IMR-90 (cell line): ENCODE results near the gene LINC01488. TPM values are rescaled to one million over a fixed set of nuclear protein-coding genes. Genes with fewer than 3 reads are reported as not detected.

ENCODE experiments used
- ATAC-seq: fragments of 200-7000 bp; cut with Tn5 transposase; 2 replicates; pipeline ENCODE4 v1.9.1; 2020; ENCODE audit warnings: low read depth, mild to moderate bottlenecking, moderate library complexity
- BruUV-seq: library from RNA; stranded (reverse); fragments of 400-500 nt; replicated peaks from 2 replicates; lab custom pipeline; 2021; lab: Mats Ljungman, UMichigan
- CTCF ChIA-PET: fragments of 300-600 bp; formaldehyde crosslinking; extraction: SDS; loops from one replicate; lab custom pipeline; 2021; ENCODE audit warnings: antibody characterized with exemption; lab: Yijun Ruan, JAX
- POLR2A ChIA-PET: fragments of 300-600 bp; sonication (Branson Sonifier 250); formaldehyde crosslinking; loops from one replicate; lab custom pipeline; 2022; ENCODE audit warnings: antibody characterized with exemption; ENCODE audit not compliant: unreplicated experiment; lab: Charles Lee
- DNase-seq: peaks from one replicate; pipeline ENCODE4 v3.0.0; 2013
- H2AFZ ChIP-seq: replicated peaks from 2 replicates; pipeline ENCODE3; 2013; ENCODE audit warnings: low read length, mild to moderate bottlenecking; ENCODE audit not compliant: poor library complexity
- H2AK5ac ChIP-seq: 2 replicates; pipeline ENCODE4 v1.6.1; 2013; ENCODE audit warnings: low read depth, low read length, inconsistent platforms
- H2AK9ac ChIP-seq: replicated peaks from 2 replicates; pipeline ENCODE3; 2013; ENCODE audit warnings: mild to moderate bottlenecking, low read depth, low read length, moderate library complexity; ENCODE audit not compliant: poor library complexity
- H2BK120ac ChIP-seq: 2 replicates; pipeline ENCODE4 v1.6.1; 2013; ENCODE audit warnings: low read depth, low read length, inconsistent platforms
- H2BK15ac ChIP-seq: 3 replicates; pipeline ENCODE4 v1.6.1; 2013; ENCODE audit warnings: low read depth, low read length, inconsistent platforms
- H2BK20ac ChIP-seq: 2 replicates; pipeline ENCODE4 v1.6.1; 2013; ENCODE audit warnings: low read depth, mild to moderate bottlenecking, inconsistent platforms, low read length, moderate library complexity
- H2BK5ac ChIP-seq: 2 replicates; pipeline ENCODE4 v1.6.1; 2013; ENCODE audit warnings: mild to moderate bottlenecking, low read depth, low read length, inconsistent platforms; ENCODE audit not compliant: poor library complexity, severe bottlenecking
- H3K14ac ChIP-seq: replicated peaks from 2 replicates; pipeline ENCODE4 v1.6.1; 2013; ENCODE audit warnings: low read depth, low read length, inconsistent platforms
- H3K18ac ChIP-seq: 2 replicates; pipeline ENCODE4 v1.6.1; 2013; ENCODE audit warnings: low read depth, low read length, control low read depth
- H3K23ac ChIP-seq: 2 replicates; pipeline ENCODE4 v1.6.1; 2013; ENCODE audit warnings: low read depth, low read length, inconsistent platforms
- H3K27ac ChIP-seq: 2 replicates; pipeline ENCODE4 v1.5.1; 2013; ENCODE audit warnings: mild to moderate bottlenecking, control low read depth, low read length; ENCODE audit not compliant: insufficient read depth
- H3K27me3 ChIP-seq: 2 replicates; pipeline ENCODE4 v1.6.1; 2013; ENCODE audit warnings: low read length; ENCODE audit not compliant: control insufficient read depth, insufficient read depth
- H3K36me3 ChIP-seq: 2 replicates; pipeline ENCODE4 v1.6.1; 2013; ENCODE audit warnings: low read length, mixed read lengths; ENCODE audit not compliant: control insufficient read depth, insufficient read depth
- H3K4ac ChIP-seq: 2 replicates; pipeline ENCODE4 v1.6.1; 2013; ENCODE audit warnings: low read depth, low read length, inconsistent platforms
- H3K4me1 ChIP-seq: 2 replicates; pipeline ENCODE4 v1.6.1; 2013; ENCODE audit warnings: low read length, mixed read lengths; ENCODE audit not compliant: control insufficient read depth, insufficient read depth
- H3K4me2 ChIP-seq: 2 replicates; pipeline ENCODE4 v1.6.1; 2013; ENCODE audit warnings: low read depth, mild to moderate bottlenecking, control low read depth, low read length, moderate library complexity
- H3K4me3 ChIP-seq: 2 replicates; pipeline ENCODE4 v1.5.1; 2013; ENCODE audit warnings: low read depth, mild to moderate bottlenecking, control low read depth, low read length, moderate library complexity; ENCODE audit not compliant: insufficient read depth
- H3K56ac ChIP-seq: 2 replicates; pipeline ENCODE4 v1.6.1; 2013; ENCODE audit warnings: low read length, inconsistent platforms; ENCODE audit not compliant: insufficient read depth; ENCODE audit errors: extremely low read depth
- H3K79me1 ChIP-seq, 2 experiments: 2 replicates each; pipeline ENCODE4 v1.6.1; 2013; ENCODE audit warnings: low read length in 2 of 2, inconsistent platforms in 1 of 2, low read depth in 1 of 2
- H3K9ac ChIP-seq: 2 replicates; pipeline ENCODE4 v1.6.1; 2013; ENCODE audit warnings: low read depth, low read length, control low read depth
- H3K9me1 ChIP-seq: 2 replicates; pipeline ENCODE4 v1.6.1; 2013; ENCODE audit warnings: low read length, inconsistent platforms; ENCODE audit not compliant: insufficient read depth
- H3K9me3 ChIP-seq: 2 replicates; pipeline ENCODE4 v1.6.1; 2013; ENCODE audit warnings: low read length; ENCODE audit not compliant: control insufficient read depth, insufficient read depth
- H4K20me1 ChIP-seq: 2 replicates; pipeline ENCODE4 v1.6.1; 2013; ENCODE audit warnings: low read length, inconsistent platforms; ENCODE audit not compliant: insufficient read depth
- H4K5ac ChIP-seq: 2 replicates; pipeline ENCODE4 v1.6.1; 2013; ENCODE audit warnings: mild to moderate bottlenecking, low read depth, low read length, control low read depth
- H4K8ac ChIP-seq, 2 experiments: 2 replicates each; pipeline ENCODE4 v1.6.1; 2013; ENCODE audit warnings: low read depth in 2 of 2, low read length in 2 of 2, control low read depth in 1 of 2, inconsistent platforms in 1 of 2
- H4K91ac ChIP-seq: 2 replicates; pipeline ENCODE4 v1.6.1; 2013; ENCODE audit warnings: low read depth, low read length, inconsistent platforms; ENCODE audit not compliant: insufficient read depth
- BHLHE40 ChIP-seq: fragments of 150-350 bp; IDR thresholded peaks from 2 replicates; pipeline ENCODE4 v1.6.1; 2016; ENCODE audit warnings: mild to moderate bottlenecking, low read depth, low read length
- CEBPB ChIP-seq: IDR thresholded peaks from 2 replicates; pipeline ENCODE4 v1.6.1; 2012; ENCODE audit warnings: low read depth, low read length, improper control_type of control experiment
- CHD1 ChIP-seq: IDR thresholded peaks from 2 replicates; pipeline ENCODE4 v1.6.1; 2012; ENCODE audit warnings: low read depth, low read length, improper control_type of control experiment
- CTCF ChIP-seq: conservative IDR thresholded peaks from 2 replicates; pipeline ENCODE4 v1.5.1; 2012; ENCODE audit warnings: mild to moderate bottlenecking, low read depth, low read length, improper control_type of control experiment
- ELK1 ChIP-seq: fragments of 150-350 bp; IDR thresholded peaks from 2 replicates; pipeline ENCODE4 v1.6.1; 2016; ENCODE audit warnings: low read depth, mild to moderate bottlenecking, low read length, moderate library complexity, borderline replicate concordance
- FOS ChIP-seq: fragments of 150-350 bp; IDR thresholded peaks from 2 replicates; pipeline ENCODE4 v1.6.1; 2016; ENCODE audit warnings: low read depth, low read length
- MAFK ChIP-seq: IDR thresholded peaks from 2 replicates; pipeline ENCODE4 v1.6.1; 2012; ENCODE audit warnings: low read depth, low read length, improper control_type of control experiment
- MAZ ChIP-seq: IDR thresholded peaks from 2 replicates; pipeline ENCODE4 v1.6.1; 2012; ENCODE audit warnings: low read depth, mild to moderate bottlenecking, low read length, improper control_type of control experiment, moderate library complexity, borderline replicate concordance
- MXI1 ChIP-seq: IDR thresholded peaks from 2 replicates; pipeline ENCODE4 v1.6.1; 2012; ENCODE audit warnings: low read depth, mild to moderate bottlenecking, low read length, moderate library complexity, borderline replicate concordance
- NFE2L2 ChIP-seq: fragments of 150-350 bp; IDR thresholded peaks from 2 replicates; pipeline ENCODE4 v1.6.1; 2016; ENCODE audit warnings: low read depth, mild to moderate bottlenecking, low read length
- POLR2A ChIP-seq: IDR thresholded peaks from 2 replicates; pipeline ENCODE4 v1.6.1; 2012; ENCODE audit warnings: mild to moderate bottlenecking, low read depth, low read length
- RAD21 ChIP-seq: IDR thresholded peaks from 2 replicates; pipeline ENCODE4 v1.6.1; 2012; ENCODE audit warnings: low read length, improper control_type of control experiment
- RCOR1 ChIP-seq: IDR thresholded peaks from 2 replicates; pipeline ENCODE4 v1.6.1; 2012; ENCODE audit warnings: mild to moderate bottlenecking, low read length, improper control_type of control experiment; ENCODE audit not compliant: insufficient replicate concordance
- RFX5 ChIP-seq: IDR thresholded peaks from 2 replicates; pipeline ENCODE4 v1.8.0; 2012; ENCODE audit warnings: low read depth, mild to moderate bottlenecking, low read length, moderate library complexity
- SMC3 ChIP-seq: fragments of 150-350 bp; IDR thresholded peaks from 2 replicates; pipeline ENCODE4 v1.6.1; 2016; ENCODE audit warnings: low read depth, mild to moderate bottlenecking, antibody characterized with exemption, low read length, moderate library complexity
- USF2 ChIP-seq: fragments of 150-350 bp; IDR thresholded peaks from 2 replicates; pipeline ENCODE4 v1.6.1; 2017; ENCODE audit warnings: mild to moderate bottlenecking, antibody characterized with exemption, low read length, low read depth
- WGBS, 2 experiments: methylation state at CpG; one replicate each; pipeline versions ENCODE4 v1.1.5 to v1.1.7; 2013; ENCODE audit warnings: missing lambda C conversion rate in 2 of 2; ENCODE audit not compliant: insufficient read length in 1 of 2; ENCODE audit errors: extremely low coverage in 2 of 2; 5-methylcytosine and 5-hydroxymethylcytosine counted together
- dilution Hi-C: fragments of 300-500 bp; cut with HindIII; formaldehyde crosslinking; loops from one replicate; pipeline ENCODE4 v1.14.3; 2018; ENCODE audit warnings: low sequenced_read_pairs; ENCODE audit not compliant: unreplicated experiment
- in situ Hi-C: fragments of 300-500 bp; cut with MboI; formaldehyde crosslinking; loops from 3 replicates; pipeline ENCODE4 v1.14.3; 2019; ENCODE audit warnings: low sequenced_read_pairs, inconsistent platforms, mixed read lengths
- intact Hi-C: fragments of 100-400 bp; cut with micrococcal nuclease; formaldehyde crosslinking; loops from 2 replicates; pipeline ENCODE4 v1.10.0; 2022
- polyA plus RNA-seq, 3 experiments: library from polyadenylated mRNA; depleted of rRNA; stranded (reverse); fragments of >200 nt; gene quantifications; 2 replicates each; pipeline ENCODE4 v1.2.3, GENCODE V29; 2012; ENCODE audit warnings: low replicate concordance in 1 of 3
- total RNA-seq: library from RNA; depleted of rRNA; stranded (reverse); fragments of >200 nt; gene quantifications from 2 replicates; pipeline ENCODE4 v1.2.3, GENCODE V29; 2012

Gene LINC01488
- total and polyA plus RNA-seq, 2 of the 4 experiments (the other 2 are of a cell fraction): not detected

- POLR2A ChIA-PET: no interaction called here
- Histone ChIP-seq H3K56ac (no peak overlapping the region), H2BK15ac (no peak overlapping the region), H3K9me1 (no peaks in the 10 kb centered on the region), H2AK9ac (no peak overlapping the region), H3K4me1 (no peaks in the 10 kb centered on the region), H3K23ac (no peak overlapping the region), H4K91ac (no peak overlapping the region), H2BK5ac (no peak overlapping the region), H3K9me3 (peaks cover 11% of the 10 kb centered on the region), H3K79me1 (no peaks in the 10 kb centered on the region), H3K9ac (no peak overlapping the region), H4K20me1 (no peaks in the 10 kb centered on the region), H3K18ac (no peak overlapping the region), H2BK120ac (no peak overlapping the region), H3K14ac (no peak overlapping the region), H2AFZ (no peak overlapping the region), H4K5ac (no peak overlapping the region), H3K27ac (no peak overlapping the region), H2BK20ac (no peak overlapping the region), H3K4me3 (no peak overlapping the region), H3K27me3 (0 out of 2 replicates have a peak, but pooled peaks cover 1% of the 10 kb centered on the region), H2AK5ac (no peak overlapping the region), H3K36me3 (no peaks in the 10 kb centered on the region), H4K8ac (no peak overlapping the region), H3K4ac (no peak overlapping the region), H3K4me2 (no peak overlapping the region)
- ATAC-seq: no peak
- CTCF ChIA-PET: no interaction called here
- 100% methylated on average over 1 of the region's 12 CpGs; no CpG with 5 or more reads in 1 of the 2 experiments for WGBS, 2 experiments
- no TSS peak for BruUV-seq
- TF ChIP-seq RFX5 (no peak), USF2 (no peak), CHD1 (no peak), RAD21 (no peak), SMC3 (no peak), MAZ (no peak), NFE2L2 (no peak), POLR2A (no peak), CEBPB (no peak), BHLHE40 (no peak), RCOR1 (no peak), MAFK (no peak), FOS (no peak), ELK1 (no peak), MXI1 (no peak), CTCF (no peak)
- intact Hi-C loops (no loop called here), in situ Hi-C loops (no loop called here), dilution Hi-C loops (no loop called here)
- no peak for DNase-seq
These were observed 8.8 kb upstream of the LINC01488 start for GRCh38 chr11:69472541-69473275.
